ENCODE results near the gene MAN2A2.
"Not testable (repeated sequence)": the region's sequence is repeated elsewhere in the genome, so short reads cannot be mapped to it uniquely, and the experiment has no call there.

The MAN2A2 gene

GRCh38 chr15:90903733-90904536, 833 bp downstream of the MAN2A2 start:
- no peak for DNase-seq (ENCODE audit: low read depth)

- no peak for DNase-seq (ENCODE audit: low read depth)
Measured at GRCh38 chr15:90904746-90905145, 1.6 kb downstream of the MAN2A2 start.

GRCh38 chr15:90905306-90906180, 2.4 kb downstream of the MAN2A2 start:
- no peak for DNase-seq (ENCODE audit: low read depth)

GRCh38 chr15:90906181-90906849, 3.2 kb downstream of the MAN2A2 start:
- DNase-seq (ENCODE audit: low read depth): no peak

GRCh38 chr15:90907051-90907660, 4.1 kb downstream of the MAN2A2 start:
- DNase-seq (ENCODE audit: low read depth): no peak

- no peak for DNase-seq (ENCODE audit: low read depth)
Measured at GRCh38 chr15:90907838-90908507, 4.9 kb downstream of the MAN2A2 start.

GRCh38 chr15:90909449-90909848, 6.3 kb downstream of the MAN2A2 start:
- DNase-seq (ENCODE audit: low read depth): not testable (repeated sequence)

- no peak for DNase-seq (ENCODE audit: low read depth)
Measured at GRCh38 chr15:90909976-90910375, 6.9 kb downstream of the MAN2A2 start.

- no peak for DNase-seq (ENCODE audit: low read depth)
Measured at GRCh38 chr15:90910441-90911301, 7.6 kb downstream of the MAN2A2 start.

GRCh38 chr15:90911302-90911623, 8.2 kb downstream of the MAN2A2 start:
- DNase-seq (ENCODE audit: low read depth): no peak

- DNase-seq (ENCODE audit: low read depth): no peak
Measured at GRCh38 chr15:90911906-90912769, 9.0 kb downstream of the MAN2A2 start.

GRCh38 chr15:90912770-90913075, 9.6 kb downstream of the MAN2A2 start:
- no peak for DNase-seq (ENCODE audit: low read depth)

- no peak for DNase-seq (ENCODE audit: low read depth)
Measured at GRCh38 chr15:90913398-90913944, 10.4 kb downstream of the MAN2A2 start.

- no peak for DNase-seq (ENCODE audit: low read depth)
Measured at GRCh38 chr15:90914305-90915080, 11.4 kb downstream of the MAN2A2 start.

- no peak for DNase-seq (ENCODE audit: low read depth)
Measured at GRCh38 chr15:90915216-90915807, 12.2 kb downstream of the MAN2A2 start.

- no peak for DNase-seq (ENCODE audit: low read depth)
Measured at GRCh38 chr15:90915808-90916440, 12.8 kb downstream of the MAN2A2 start.

- DNase-seq (ENCODE audit: low read depth): no peak
Measured at GRCh38 chr15:90916461-90916860, 13.4 kb downstream of the MAN2A2 start.

GRCh38 chr15:90917569-90917968, 14.5 kb downstream of the MAN2A2 start:
- DNase-seq (ENCODE audit: low read depth): no peak
